Measurements from ENCODE around the gene CPS1.

The CPS1 gene

DNA sequence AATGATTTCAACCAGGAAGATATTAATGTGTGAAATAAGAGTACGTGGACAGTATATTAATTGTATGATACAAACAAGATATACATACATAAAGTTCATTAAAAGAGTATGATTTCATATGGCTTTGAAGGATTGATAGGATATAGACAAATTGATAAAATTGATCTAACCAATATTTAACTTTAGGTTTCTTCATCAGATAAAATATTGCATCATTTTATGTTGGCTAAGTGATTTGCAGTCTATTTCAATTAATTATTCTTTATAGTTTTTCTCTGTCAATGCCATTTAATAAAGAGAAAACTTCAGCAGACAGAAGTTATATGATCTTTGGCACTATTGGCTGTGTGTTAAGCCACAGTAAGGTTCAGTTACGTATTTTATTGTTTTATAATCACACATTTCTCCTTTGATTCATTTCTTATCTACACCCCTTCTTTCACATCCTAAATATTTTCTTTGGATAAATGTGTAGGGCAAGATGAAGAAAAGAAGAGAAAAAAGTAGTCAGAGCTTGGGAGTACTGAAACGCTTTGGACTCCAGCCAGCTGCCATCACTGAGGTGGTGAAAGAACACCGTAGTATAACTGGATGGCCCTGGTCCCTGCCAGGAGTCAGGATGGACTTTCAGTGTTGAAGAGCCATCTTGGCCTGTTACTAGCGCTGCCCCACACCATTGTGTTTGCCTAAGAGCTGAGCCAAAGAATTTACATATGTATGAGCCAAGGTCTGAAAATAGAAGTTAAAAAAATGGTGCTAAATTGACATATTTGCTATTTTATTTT lies 9.8 kb upstream of the CPS1 start:
- DNase-seq (ENCODE audit: low read depth in 2 of 2): no peak

DNA sequence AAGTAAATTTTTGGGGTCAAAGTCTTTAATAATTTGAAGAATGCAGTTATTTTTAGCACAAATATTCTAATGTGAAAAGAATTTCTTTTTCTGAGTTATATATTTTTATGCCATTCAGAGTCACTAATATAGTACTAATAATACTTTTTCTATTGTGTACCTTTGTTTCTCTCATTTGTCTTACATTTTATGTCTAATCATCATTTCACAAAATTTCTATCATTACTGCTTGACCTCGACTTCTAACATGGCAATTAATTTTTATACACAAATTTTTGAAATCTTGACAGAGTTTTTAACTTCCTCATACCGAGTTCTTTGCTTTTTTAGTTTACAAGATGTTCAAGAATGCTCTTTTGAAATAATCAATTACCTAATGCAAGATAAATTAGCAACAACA lies 8.4 kb upstream of the CPS1 start:
- DNase-seq (ENCODE audit: low read depth in 2 of 2): no peak

DNA sequence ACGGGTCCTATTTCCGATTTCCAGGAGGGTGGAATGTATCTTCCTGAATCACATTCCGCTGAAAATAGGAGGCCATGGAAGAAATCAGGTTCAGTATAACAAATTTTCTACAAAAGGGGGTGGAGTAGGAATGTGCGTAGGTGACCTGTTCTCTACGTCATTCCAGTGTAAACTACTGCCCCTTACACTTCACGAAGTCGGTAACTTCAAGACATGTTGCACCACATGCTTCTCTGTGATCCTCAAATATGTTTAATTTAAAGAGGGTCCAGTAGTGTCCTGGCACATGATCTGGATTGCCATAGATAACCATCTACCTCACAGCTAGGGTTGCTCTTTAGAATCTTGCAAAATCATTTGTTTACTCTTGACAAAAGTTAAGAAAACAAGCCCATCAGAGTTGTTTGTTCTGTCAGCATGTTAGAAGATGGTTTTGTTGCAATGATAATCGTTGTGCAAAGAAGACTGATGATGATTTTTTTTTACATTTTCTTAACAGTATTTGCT lies 7.5 kb upstream of the CPS1 start:
- no peak for DNase-seq (ENCODE audit: low read depth in 2 of 2)

DNA sequence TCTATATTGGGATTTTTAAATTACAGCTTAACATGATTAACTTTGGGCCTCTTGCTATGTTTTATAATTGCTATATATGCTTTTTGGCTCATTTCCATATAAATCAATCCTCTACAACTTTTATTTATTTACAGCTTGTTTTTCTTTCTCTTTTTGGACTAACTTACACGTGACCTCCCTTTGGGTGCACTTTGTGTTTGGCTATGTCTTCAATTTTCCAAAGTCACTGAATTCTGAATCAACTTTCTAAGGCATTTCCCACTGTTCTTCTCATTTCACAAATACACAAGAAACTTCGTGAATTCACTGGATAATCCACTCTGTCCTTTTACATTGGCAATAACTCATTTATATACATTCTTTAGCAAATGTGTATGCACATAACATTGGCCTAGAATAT lies 5.4 kb upstream of the CPS1 start:
- no peak for DNase-seq (ENCODE audit: low read depth in 2 of 2)

DNA sequence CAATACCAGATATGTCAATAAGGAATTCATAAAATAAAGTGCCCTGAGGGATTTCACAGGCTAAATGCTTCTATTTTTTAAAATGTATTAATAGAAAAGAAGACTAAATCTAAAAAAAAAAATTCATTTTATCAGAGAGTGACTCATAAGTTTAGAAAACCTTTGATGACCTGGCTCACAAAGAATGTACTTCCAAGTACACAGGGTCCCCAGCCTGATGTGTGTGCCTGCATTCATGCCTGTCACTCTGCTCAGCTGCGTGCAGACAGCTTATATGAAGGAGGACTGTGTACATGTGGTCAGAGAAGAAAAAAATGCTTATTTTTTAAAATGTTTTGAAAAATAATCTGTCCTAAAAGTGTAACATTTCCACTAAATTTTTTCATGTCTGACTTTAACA lies 3.0 kb upstream of the CPS1 start:
- DNase-seq (ENCODE audit: low read depth in 2 of 2): no peak

DNA sequence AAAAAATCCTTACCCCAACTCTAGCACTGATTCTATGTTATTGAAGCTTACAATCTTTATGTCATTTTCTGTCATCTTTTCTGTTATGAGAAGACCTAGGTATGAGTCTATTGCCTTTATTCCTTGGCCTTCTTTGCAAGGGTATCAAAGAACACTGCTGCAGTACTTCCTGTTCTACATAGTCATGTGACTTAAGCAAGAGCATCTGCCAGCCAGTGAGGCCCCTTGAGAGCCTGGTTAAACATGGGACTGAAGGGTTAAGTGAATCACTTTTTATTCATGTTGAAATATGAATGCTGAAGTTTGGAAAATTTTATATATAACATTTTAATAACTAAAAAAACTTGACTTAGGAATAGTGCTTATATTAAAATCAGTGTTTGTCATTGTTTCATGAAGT lies 844 bp upstream of the CPS1 start:
- DNase-seq (ENCODE audit: low read depth in 2 of 2): no peak

DNA sequence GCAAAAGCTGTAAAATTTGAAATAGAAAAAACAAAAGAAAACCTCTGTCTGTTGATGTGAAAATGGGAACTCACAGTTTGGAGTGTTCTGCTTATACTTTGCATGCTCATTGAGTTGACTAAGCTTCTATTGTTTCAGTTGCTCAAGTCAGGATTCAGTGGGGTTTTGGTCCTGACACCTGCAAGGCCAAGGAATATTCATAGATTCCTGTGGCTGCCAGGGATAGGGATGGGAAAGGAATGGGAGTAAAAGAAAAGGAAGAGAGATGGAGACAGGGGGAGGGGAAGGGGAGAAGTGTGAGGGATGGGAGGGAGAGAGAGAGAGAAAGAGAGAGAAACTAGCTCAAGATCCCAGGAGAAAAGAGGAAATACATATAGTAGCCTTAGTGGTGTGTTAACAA lies 1.3 kb downstream of the CPS1 start:
- no peak for DNase-seq (ENCODE audit: low read depth in 2 of 2)

DNA sequence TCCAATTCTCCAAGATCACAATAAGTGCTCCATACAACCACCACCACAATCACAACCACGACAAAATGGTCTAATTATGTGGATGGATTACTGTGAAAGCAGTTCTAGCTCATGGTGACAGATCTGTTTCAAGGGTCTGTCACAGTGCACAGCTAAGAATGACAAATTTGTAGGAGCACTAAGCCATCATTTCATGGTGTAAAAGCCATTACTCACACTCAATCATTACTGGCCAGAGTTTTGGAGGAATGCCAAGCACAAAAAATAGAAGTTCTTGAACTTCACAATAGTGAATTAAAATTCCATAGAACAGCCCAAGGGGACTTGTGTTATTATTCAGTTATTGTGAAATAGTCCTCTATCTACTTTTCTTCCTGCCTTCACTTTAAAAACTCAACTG lies 2.3 kb downstream of the CPS1 start:
- DNase-seq (ENCODE audit: low read depth in 2 of 2): no peak

DNA sequence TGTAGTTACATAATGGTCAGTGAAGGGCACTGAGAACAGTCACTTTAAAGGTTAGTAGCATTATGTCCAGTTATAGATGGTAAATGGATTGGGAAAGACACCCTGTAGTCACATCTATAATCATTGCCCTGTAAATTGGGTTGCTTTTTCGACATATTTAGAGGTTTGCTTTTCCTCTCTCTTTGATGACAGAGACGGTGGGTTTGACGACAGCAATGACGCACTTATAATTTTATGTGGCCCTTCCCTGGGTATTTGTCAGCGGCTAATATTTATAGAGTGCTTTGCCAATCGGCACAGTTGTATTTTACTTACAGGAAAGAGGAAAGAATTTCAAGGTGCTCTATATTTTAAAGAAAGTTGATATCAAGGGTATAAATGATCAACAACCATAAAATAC lies 2.8 kb downstream of the CPS1 start:
- DNase-seq (ENCODE audit: low read depth in 2 of 2): no peak

DNA sequence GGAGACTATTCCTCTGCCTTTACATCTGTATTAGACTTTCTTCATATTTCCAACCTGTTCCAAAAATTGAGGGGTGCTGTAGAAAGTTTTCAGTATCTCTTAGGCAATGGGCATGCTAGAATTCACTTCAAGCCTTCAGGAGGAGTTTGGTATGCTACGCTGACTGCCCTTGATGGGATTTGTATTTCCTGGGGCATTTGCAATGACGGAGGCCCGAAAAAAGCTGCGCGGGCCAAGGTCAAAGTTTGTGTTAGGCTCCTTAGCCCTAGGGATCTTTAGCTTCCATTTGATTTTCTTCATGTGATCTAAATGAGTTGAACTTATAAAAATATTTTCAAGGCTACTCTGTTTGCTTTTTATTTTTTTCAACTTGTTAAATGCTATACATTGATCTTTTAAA lies 5.1 kb downstream of the CPS1 start:
- DNase-seq (ENCODE audit: low read depth in 2 of 2): no peak

DNA sequence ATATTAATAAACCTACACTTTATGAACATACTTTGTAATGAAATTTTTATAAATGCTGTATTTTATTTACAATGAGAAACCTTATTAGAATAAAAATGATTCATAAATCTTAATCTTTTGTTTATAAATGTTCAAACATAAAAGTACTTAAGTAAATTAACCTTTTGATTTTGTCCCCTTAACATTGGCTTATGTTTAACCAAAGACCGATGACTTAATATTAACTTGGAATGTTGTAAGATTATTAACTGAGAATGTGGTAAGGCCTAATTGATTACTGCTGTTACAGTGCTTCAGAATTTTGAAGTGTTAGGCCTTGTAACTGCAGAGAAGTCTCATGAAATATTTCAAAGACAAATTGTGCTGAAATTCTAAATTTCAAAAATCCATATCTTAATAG lies 5.7 kb downstream of the CPS1 start:
- no peak for DNase-seq (ENCODE audit: low read depth in 2 of 2)

DNA sequence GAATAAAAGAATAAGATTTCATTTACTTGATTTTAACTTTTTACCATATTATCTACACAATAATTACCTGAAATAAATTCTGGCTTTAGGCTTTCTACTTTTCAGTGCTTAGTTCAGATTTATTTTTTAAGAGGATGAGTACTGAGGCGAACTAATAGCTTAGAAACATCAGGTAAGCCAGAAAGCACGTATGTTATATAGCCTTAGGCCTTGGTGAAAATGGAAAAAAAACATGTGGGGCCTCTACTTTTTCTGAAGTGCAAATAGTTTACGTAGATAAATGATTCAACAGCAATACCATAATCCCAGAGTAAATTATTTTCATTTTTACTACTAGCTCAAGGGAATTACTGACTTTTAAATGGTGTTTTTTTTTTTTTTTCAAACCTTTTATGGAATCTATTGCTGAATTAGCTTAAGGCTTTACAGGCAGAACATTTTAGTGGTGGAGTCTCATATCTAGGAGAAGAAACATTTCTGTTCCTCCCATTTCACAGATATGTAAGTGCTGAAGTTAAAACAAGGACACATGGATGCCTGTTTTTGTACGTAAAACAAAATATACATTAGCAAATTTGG lies 6.2 kb downstream of the CPS1 start:
- no peak for DNase-seq (ENCODE audit: low read depth in 2 of 2)

DNA sequence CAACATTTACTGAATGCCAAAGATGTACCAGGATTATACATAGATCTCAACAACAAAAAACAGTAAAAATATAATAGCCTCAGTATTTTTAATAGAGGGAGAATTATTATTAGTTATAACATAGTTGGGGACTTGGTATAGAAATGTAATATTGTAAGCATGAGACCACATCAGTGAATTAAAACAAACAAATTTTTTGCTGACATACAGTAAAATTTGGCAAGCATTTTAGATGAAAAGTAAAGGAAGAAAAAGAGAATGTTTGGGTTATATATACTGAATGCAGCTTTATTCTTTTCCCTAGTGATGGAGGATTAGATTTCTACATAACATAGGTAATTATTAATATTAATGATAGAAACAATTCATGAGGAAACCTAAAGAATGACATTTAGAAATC lies 10.9 kb downstream of the CPS1 start:
- DNase-seq (ENCODE audit: low read depth in 2 of 2): no peak

DNA sequence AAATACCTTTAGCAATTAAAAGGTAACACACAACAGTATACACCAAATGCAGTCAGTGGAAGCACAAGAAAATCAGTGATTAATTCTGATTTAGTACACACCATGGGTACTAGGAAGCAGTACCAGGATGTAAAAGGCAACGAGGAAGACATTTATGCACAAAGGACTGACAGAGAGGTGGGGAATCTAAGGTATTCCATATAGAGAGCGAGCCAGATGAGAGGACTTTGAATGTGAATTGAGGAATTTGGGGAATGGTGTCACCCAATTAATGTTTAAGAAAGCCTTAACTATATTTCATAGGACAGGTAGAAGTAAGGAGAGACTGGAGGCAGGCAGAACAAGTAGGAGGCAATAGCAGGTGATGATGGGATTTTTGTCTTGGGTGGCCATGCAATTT lies 11.7 kb downstream of the CPS1 start:
- DNase-seq (ENCODE audit: low read depth in 2 of 2): no peak

DNA sequence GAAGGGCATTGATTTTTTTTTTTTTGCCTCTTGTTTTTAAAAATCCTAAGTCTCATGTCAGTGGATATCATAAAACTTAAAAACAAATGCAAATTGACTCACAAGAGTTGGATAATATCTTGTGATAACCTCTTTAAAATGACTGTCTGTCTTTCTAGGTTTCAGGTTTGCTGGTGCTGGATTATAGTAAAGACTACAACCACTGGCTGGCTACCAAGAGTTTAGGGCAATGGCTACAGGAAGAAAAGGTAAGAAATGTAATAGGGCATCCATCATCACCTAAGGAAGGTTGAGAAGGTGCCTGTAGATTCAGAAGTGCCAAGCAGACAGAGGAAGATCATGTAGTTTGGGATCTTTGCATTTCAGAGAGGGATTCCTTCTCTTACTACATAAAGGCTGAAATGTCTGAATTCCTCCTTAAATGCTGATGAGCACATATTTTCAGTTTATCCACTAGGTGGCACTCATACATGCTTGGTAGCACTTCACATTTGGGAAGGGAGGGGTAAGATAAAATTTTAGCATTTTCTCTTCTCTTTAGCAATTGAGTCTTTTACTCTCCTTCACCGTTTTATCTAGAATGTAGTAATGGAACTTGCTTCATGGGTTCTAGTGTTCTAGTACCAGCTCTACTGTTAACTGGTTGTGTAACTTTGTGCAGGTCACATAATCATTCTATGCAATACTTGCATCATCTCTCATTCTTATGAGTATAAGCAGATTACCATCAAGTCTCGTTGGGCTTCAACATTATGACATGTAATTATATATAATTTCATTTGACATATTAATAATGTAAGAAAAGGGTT lies 21.1 kb downstream of the CPS1 start:
- DNase-seq (ENCODE audit: low read depth in 2 of 2): no peak

DNA sequence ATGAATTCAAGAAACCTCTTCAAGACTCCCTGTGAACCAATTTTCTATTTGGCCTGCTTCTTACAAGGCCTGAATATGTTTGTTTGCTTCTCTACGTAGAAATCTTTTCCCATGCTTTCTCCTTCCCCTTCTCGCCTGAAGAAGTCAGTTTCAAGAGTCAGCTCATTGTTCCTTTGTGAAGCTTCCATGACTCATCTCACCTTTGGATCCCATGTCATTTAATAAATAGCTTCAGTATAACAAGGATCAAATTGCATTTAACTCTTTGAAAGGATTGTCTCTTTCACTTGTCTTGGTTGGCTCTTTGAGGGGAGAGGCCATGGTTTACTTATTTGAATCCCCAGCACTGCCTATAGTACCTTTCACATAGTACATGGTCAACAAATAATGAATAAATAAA lies 28.4 kb downstream of the CPS1 start:
- no peak for DNase-seq (ENCODE audit: low read depth in 2 of 2)

DNA sequence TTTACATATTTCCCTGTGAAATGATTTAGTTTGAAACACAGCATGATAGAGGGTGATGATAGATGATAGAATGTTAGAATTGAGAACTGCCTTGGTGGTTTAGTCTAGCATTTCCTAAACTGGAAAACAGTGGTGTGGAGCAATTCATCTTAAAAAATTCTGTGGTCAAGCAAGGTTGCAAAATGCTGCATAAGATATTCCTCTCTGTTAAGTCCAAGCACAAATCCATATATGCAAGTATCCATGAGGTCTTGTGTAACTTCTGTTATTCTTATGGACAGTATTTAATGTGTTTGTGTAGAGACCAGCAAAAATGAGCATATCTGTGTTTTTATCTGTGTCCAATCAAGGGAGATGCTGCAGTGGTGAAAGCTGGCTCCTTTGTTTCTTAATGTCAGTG lies 30.0 kb downstream of the CPS1 start:
- no peak for DNase-seq (ENCODE audit: low read depth in 2 of 2)

DNA sequence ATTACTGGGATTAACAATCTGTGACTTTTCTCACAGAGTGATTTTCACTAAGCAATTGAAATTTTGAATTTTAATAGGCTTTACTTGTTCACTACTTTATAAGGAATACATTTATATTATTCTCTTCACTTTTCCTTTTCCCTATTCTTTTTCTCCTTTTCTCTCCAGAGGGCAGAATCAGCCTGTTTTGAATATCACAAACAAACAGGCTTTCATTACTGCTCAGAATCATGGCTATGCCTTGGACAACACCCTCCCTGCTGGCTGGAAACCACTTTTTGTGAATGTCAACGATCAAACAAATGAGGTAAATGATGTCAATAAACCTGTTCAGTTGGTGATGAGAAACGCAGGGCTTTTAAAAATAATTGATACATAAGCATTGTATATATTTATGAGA lies 35.3 kb downstream of the CPS1 start:
- no peak for DNase-seq (ENCODE audit: low read depth in 2 of 2)

DNA sequence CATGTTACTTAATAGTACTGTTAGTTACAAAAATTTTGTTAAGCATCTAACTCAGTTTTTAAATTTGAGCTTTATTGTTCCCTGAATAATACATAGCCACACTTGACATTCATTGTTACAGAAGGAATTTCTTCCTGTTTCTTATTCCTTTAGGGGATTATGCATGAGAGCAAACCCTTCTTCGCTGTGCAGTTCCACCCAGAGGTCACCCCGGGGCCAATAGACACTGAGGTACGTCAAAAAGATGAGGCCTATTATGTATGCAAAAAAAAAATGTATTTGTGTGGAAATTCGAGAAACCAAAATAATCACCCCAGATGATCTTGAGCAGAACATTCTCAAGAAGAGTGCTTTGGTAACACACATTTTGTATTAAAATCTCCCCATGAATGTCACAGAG lies 36.3 kb downstream of the CPS1 start:
- no peak for DNase-seq (ENCODE audit: low read depth in 2 of 2)

DNA sequence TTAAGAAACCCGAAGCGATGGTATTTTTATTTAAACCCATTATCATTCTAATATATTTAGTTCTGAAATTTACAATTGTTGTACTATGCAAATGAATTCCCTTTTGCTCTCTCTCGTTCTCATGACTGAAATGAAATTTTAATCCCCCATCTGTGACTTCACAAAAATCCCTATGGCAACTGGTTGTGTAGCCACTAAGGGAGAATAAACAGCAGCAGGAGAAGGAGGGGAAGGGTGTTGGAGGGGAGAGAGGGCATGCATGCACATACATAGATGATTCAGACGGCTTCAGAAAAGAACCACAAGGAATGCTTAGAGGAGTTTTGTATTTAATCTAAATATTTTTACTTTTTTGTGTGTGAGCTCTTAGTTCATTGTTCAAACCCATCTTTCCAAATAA lies 36.8 kb downstream of the CPS1 start:
- DNase-seq (ENCODE audit: low read depth in 2 of 2): no peak

DNA sequence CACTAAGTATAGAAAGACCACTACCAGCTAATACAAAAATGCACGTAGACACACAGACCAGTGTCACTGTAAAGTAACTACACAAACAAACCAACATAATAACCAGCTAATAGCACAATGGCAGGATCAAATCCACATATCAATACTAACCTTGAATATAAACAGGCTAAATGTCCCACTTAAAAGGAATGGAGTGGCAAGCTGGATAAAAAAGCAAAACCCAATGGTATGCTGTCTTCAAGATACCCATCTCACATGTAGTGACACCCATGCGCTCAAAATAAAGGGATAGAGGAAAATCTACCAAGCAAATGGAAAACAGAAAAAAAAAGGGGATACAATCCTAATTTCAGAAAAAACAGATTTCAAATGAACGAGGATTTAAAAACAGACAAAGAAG lies 41.8 kb downstream of the CPS1 start:
- DNase-seq (ENCODE audit: low read depth in 2 of 2): no peak

DNA sequence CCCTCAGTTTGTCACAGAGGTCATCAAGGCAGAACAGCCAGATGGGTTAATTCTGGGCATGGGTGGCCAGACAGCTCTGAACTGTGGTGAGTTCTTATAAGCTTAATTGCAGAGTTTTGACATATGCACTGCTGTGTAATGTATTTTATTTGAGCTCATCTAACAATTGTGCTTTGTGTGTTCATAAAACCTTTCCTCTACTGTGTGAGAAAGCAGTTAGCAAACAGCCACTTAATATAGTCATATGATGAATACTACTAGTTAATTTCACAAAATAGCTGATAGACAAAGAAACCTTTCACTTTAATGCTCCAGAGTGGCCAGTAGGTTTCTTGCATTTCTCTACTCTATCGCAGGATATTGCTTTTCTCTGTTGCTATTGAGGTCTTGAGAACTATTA lies 43.1 kb downstream of the CPS1 start:
- DNase-seq (ENCODE audit: low read depth in 2 of 2): no peak

DNA sequence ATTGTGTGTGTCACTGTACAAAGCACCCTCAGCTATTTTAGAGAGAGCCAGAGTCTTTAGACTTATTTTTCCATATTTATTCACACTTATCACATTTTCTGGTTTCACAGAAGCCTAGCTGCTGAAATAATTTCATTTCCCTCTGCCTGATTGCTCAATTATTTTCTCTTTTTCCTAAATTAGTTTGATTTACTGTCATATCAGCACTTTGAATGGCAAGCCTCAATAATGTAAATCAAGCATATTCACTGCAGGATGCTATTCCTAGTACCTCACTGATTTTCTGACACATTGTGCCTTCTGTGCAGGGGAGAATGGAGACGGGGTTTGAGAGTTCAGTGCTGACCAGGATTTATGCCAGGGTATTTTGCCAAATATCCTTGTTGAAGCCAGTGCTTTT lies 48.3 kb downstream of the CPS1 start:
- no peak for DNase-seq (ENCODE audit: low read depth in 2 of 2)

All from stimulated activated CD4-positive, alpha-beta T cell treated with anti-CD3 and anti-CD28 coated beads, Interleukin-4, amount 100 ng/mL, for 48 hours (primary cell).